GM18526 (cell line): ENCODE data around the gene DOCK4.

Experiments used
- POLR2A ChIP-seq: IDR thresholded peaks from 3 replicates; pipeline ENCODE4 v1.6.1; 2011; ENCODE audit not compliant: insufficient read length; ENCODE audit errors: extremely low read depth

DOCK4 gene

DNA sequence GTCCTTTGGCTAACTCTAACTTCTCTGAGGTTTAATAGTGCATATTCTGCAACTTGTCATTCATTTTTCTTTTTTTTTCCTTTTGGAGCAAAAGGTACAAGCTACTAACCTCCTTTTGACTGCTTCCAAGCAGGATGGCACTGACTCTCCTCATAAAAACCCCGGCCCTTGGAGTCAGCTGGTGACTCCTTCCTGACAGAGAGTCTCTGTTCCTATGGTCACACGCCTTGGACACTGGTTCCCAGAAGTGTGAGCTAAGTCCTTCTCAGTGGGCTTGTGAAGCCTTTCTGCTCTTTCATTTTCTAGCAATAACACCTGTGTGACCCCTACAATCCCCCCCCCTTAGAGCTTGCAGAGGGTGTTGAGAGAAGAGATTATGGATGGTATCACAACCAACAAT lies 21.7 kb downstream of the DOCK4 start:
- TF ChIP-seq POLR2A: no peak

DNA sequence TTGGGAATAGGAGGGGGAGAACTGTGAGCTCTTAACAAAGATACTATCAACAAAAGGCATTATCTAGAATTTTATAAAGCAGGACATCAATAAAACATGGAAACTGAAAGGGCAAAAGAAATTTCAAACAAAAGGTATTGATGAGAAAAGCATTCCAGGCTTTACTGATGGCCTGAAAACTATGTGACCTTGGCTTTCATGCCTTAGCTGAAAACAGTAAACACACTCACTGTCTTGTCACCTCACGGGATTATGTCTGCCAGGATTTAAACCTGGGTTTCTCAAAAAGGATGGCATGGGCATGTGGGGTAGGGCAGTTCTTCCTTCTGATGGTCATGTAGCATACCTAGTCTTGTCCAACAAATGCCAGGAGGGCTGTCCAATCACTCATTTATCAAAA lies 22.9 kb downstream of the DOCK4 start:
- no peak for TF ChIP-seq POLR2A

DNA sequence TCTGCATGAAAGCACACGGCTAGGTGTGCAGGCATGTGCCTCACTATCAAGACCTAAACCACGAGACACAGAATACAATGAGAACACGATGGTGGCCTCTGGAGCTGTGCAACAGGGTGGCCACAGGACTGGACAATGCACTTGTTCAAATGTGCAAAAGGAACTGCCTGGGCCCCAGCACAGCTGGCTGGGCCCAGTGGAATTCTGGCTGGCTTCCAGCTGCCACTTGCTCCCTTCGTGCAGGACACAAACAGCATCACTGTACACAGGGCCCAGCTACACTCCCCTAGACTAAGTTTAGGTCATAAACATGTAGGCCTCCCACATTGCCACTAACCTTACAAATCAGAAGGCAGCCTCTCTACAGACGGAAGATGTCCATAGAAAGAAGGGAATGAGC lies 23.4 kb downstream of the DOCK4 start:
- no peak for TF ChIP-seq POLR2A

DNA sequence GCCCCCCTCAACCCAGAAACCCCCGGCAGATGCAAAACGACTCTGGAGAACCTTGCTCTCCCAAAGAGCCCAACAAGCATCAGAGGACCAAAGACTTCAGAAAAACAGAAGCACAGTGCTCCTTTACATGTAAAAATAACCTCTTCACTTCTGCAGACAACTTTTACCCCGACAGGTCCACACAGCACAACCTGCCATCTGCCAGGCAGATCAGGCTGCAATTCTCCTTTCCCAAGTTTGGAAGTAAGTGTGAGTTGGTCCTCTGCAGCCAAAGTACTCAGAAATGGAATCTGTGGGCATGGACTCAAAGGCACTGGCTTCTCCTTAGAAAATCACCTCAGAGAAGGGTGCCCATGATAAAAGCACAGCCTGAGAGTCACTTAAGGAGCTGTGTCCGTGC lies 26.0 kb downstream of the DOCK4 start:
- no peak for TF ChIP-seq POLR2A

DNA sequence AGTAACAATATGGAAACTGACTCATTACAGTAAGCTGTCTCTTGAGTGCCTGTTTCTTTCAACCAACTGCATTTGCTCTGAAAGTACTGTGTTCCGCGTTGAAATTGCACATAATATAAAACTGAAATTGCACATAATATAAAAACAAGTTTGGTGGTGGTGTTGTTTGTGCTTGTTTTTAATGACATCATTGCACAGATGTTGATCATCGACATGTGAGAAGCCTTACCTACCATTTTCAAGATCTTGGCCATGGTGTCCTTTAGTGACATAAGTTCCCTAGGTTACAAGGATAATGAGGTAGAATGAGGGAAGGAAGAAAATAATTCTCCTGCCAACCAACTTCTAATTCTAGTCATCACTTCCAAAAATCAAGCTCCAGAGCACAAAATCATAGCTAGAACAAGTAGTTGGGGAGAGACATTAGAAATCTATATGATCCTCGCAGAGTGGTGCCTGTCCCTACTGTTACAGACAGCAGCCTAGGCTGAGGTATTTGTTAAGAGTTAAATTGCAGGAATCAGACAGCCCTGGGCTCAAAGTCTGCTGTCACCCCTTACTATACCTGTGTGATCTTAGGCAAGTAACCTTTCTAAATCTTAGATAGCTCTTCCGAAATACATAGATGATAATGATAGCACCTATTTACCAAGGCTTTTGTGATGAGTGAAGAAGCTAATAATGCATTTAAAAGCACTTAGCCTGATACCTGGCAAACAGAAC lies 29.3 kb downstream of the DOCK4 start:
- TF ChIP-seq POLR2A: no peak

DNA sequence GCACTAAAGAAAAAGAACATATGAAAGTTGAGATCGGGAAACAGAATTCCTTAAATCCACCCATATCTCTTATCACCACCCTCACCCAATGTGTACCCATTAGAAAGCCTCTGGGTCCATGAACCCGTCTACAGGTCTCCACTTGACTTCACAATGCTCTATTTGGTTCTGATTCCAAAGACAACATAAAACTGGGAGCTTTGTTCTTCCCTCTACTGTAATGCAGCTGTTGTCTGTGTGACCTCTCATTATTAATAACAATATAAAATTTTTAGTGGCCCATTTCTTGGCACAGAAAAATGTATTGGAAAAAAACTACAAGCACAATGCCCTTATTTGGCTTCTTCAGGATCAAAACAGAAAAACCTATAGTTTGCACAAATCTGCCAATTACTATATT lies 30.0 kb downstream of the DOCK4 start:
- no peak for TF ChIP-seq POLR2A

DNA sequence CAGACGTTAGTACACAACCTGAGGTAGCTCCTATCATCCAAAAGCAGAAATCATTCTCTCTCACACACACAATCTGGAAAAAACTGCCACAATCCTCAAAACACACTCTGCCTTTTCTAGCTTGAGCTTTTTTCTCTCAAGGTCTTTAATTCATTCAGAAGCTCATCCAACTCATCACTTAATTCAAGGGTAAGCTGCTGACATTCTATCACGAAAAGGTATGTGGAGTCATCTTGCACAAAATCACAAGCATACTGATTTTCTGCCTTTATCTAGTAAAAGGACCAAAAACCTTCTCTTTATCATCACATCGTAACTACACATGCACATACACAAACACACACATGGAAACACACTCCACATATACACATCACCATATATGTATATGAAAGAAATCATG lies 32.0 kb downstream of the DOCK4 start:
- TF ChIP-seq POLR2A: no peak

DNA sequence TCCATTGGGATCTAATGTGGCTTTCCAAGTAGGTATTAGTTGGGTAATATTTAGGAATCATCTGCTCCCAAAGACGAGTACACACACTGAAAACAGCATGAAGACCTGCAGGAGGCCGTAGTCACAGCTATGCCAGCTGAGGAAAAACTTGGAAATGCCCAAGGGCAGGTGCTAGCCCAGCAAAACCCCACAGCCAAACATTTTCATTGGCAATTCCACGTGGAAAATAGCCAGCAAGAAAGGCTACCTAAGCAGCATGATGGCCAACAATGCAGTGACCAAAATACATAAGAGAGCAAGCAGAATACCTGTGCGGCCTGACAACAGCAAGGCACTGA lies 32.7 kb downstream of the DOCK4 start:
- no peak for TF ChIP-seq POLR2A

DNA sequence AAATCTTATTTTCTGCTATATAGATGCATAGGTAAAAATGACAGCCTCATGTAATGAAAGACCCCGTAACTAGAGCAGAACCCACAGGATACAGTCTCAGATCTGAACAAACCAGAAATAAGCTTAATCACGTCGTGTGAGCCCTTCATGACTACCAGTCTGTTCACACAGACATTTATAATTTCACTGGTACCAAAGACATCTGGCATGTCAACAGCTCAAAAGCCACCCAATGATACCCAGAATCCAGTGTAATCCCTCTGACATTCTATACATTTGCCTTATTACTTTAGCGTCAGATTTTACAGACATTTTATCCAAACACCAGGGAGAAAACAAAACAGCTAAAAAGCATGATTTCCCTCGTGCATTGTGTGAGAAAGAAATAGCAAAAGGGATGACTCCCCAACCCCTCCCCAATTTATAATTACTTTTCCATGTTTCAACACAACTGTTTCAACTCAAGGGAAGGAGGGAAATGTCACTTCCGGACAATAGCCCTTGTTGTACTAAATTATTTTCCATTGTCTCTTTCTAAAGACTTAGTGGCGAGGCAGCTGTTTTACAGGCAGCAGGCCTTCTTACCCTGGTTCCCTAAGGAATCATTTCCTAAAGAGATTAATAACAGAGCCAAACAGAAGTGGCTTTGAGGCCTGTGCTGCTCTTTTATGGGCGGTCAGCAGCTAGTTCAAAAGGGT lies 33.2 kb downstream of the DOCK4 start:
- no peak for TF ChIP-seq POLR2A

DNA sequence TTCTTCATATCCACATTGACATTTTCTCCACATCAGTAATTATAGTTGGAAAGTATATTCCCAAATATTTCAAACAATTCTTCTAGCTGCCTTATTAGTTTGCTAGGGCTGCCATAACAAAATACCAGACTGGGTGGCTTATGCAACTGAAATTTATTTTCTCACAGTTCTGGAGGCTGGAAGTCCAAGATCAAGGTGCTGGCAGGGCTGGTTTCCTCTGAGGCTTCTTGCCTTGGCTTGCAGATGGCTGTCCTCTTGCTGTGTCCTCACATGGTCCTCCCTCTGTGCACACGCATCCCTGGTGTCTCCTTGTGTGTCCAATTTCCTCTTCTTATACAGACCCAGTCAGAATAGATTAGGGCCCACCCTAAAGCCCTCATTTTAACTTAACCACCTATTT lies 34.5 kb downstream of the DOCK4 start:
- TF ChIP-seq POLR2A: no peak

DNA sequence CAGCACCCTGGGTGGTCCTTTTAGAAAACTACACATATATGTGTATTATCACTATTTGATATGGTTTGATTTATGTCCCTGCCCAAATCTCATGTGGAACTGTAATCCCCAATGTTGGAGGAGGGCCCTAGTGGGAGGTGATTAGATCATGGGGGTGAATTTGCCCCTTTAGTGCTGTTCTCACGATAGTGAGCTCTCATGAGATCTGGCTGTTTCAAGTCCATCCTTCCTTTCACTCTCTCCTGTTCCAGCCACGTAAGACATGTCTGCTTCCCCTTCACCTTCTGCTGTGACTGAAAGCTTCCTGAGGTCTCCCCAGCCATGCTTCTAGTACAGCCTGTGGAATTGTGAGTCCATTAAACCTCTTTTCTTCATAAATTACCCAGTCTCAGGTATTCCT lies 37.3 kb downstream of the DOCK4 start:
- TF ChIP-seq POLR2A: no peak

DNA sequence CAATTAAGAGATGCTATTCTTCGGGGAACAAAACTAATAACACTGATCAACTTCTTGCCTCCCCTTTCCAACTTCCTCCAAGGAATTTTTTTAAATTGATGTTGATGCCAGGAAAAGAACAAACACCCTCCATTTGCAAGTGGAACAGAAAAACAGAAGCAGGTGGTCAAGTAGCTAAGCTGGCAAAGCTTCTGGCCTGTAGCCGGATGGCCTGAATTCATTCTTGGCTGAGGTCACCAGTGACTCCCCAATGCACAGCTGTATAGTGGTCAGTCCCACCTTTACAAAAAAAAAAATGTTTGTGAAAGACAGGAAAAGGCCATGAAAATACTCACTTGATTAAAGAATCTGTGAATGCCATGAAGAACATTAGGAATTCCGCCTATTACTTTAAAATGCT lies 39.1 kb downstream of the DOCK4 start:
- no peak for TF ChIP-seq POLR2A

DNA sequence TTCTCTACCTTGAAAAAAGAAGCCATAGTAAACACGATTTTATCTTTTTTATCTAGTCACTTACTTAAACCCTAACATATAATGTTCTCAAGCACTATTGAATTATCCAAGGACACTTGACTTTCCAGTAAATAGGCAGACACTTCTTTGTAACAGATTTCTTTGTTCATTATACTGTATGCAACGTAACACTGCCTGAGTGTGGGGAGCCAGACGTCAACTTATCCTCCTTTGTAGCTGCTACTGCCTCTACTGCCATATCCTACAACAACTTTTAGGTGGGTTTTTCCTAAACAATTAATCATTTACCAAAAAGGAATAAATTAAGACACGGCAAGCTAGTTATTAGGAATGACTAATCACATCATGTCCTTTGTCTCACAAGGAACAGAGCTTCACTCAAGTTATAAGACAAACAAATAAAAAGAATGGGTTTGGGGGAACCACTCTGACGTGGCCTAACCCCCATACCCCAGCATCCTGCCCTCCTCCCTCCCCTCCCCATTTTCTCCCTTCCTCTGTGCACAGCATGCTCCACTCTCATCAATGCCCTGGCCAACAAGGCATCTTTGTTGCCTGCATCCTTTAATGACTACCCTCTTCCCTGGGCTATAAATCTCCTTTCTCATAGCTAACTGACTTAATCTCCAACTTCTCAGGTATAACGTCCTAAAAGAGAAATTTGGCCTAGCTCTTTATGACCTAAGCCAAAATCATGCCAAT lies 43.3 kb downstream of the DOCK4 start:
- TF ChIP-seq POLR2A: no peak

DNA sequence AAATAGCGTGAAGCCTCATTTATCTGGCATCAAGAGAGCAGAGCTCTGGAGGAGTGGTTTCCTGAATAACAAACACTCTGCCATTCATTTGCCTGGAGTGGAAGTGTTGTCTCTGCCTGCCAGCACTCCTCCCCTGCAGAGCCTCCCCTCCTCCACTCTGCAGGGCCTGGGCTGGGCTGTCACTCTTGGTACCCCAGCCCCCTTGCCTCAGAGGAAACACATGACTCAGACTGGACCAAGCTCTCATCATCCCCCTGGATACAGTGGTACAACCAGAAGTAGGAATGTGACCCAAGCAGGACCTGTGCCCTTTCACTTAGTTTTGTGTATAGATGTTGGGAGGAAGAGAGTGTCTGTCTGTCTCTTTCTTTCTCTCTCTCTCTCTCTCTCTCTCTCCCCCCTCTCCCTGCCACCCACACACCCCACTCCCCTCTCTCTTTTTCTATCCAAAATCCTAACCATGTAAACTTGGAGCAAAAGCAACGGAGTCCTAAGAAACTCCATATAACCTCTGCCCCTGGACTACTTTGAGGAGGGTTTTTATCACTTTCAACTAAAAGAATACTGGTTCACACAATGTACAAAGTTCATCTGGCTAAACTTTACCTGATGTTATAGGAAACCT lies 43.9 kb downstream of the DOCK4 start:
- TF ChIP-seq POLR2A: no peak

DNA sequence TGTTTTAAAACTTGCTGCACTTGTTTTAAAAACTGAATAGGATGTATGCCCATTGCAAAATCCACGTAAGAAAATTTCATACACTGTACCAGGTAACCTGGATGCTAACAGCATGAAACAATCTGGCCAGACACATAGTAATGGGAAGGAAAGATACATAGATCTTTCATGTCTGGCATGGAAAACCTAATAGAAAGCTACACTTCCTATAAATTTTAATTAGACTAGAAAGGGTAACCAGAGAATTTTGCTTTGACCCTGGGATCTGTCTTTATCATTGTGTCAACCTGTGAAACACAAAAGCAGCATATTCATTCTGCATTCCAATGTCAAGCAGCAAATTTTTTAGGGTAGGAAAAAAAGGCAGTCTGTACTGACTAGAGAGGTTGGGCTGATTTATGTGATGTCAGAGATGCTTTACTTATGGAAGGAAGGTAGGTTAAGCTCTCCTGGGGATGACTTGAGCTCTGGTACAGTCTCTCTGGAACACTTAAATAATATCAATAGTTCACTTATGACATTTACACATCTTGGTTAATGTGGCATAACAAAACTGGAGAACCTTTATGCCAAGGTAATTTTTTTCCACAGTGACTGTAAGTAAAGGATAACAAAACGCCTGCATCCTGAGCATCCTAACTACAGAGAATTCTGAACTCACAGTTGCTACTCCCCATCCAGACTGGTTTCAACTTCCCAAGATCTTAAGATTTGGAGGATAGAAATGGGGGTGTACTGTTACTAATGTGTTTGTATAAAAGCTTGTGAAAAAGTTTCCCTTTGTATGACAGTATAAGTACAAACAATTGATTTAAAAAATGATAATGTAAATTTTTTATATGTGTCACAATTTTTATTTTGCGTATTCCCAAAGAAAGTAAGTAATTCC lies 44.7 kb downstream of the DOCK4 start:
- TF ChIP-seq POLR2A: no peak
